ENCODE measurements around the gene BBC3. TPM values are rescaled to one million over a fixed set of nuclear protein-coding genes. Genes with fewer than 3 reads are reported as not detected.

BBC3 gene
- polyA plus RNA-seq, 4 donors, result 1.7 to 3.7 (median 2.6) TPM

DNA sequence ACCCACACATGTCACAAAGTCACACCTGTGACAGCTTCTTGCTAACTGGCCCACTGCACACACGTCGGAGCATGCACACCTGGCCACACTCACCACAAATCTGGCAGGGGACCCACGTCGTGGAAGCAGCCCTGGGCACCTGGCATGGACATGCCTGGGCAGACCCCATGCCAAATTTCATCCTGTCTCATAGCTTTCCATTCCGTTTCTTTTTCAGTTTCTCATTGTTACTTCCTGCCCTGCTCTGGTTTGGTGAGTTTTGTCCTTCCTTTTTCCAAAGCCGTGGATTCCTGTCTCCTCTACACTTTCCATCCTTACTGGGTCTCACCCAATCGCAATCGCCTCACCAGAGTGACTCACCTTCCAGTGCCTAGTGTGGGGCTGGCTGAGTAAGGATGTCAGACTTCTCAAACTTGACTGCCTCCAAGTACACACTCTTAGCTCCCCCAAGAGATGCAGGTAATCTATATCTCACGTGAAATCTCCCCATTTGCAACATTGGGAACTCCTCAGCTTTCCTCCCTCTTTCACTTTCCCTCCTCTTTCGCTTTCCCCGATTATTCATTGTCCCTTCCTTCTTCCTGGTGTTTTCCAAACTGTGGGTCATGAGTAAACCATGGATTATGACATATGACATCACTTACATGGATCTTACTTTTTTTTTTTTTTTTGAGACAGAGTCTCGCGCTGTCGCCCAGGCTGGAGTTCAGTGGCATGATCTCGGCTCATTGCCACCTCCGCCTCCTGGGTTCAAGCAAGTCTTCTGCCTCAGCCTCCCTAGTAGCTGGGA lies 1.6 kb upstream of the BBC3 start:
- no peak for DNase-seq (ENCODE audit: low read depth in 4 of 4, low spot score in 3 of 4)

DNA sequence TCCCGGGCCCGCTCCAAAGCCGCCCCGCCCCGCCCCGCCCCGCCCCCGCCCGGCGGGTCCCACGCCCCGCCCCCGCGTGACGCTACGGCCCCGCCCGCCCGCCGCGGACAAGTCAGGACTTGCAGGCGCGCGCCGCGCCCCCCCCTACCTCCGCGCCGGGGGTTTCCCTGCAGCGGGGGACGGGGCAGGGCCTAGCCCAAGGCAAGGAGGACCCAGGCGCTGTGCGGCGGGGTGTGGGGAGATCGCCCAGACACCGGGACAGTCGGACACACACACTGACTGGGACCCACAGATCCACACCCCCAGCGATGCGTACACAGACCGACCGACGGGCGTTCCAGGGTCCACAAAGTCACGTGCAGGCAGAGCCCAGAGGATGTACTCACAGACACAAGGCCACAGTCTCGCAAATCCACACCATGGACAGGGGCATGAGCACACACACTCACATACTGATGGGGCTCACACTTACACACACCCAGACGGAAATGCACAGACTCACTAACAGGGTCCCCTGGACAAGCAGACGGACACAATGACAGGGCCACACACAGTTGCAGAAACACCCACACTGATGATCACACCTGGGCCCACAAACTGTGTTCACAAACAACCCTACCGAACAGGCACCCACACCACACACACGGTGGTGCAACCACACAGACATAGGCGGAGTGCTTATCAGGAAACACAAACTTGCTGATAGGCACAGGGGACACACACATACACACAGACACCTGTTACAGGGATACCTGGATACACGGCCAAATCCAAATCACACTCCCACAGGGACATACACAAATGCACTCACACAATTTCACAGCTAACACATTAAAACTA lies 436 bp upstream of the BBC3 start:
- no peak for DNase-seq (ENCODE audit: low read depth in 4 of 4, low spot score in 3 of 4)

DNA sequence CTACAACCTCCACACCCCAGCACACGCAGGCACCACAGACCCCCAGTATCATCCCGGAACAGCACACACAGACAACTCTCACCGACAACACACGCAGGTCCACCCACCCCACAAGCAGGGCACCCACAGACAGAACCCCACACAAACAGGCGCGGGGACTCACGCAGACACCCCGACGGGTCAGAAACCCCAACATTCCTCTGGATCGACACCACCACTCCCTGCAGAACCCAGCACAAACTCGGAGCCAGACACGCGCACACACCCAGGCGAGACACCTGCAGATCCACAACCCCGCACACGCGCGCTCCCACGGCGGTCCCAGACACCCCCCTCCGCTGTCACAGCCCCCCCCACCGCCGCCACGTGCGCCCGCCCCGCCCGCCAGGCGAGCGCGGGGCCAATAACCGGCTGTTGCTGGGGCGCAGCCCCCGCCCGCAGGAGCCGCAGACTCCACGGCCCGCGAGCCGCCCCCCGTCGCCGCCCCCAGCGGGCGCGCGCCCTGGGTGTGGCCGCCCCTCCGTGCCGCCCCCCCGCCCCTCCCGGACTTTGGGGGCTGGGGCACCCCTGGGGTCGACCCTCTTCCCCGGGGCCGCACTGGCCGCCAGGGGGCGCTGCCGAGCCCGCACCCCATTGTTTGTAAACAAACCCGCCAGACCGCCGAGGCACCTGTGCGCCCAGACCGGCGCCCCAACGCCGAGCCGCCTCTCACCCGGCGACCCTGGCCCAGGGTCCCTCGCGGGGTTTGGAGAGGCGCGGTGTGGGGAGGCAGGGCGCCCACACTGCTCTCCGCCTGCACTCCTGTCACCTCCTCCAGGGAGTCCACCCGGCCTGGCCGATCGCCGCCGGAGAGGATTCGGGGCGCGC lies 712 bp downstream of the BBC3 start:
- DNase-seq (ENCODE audit: low read depth in 4 of 4, low spot score in 3 of 4), result no peak

DNA sequence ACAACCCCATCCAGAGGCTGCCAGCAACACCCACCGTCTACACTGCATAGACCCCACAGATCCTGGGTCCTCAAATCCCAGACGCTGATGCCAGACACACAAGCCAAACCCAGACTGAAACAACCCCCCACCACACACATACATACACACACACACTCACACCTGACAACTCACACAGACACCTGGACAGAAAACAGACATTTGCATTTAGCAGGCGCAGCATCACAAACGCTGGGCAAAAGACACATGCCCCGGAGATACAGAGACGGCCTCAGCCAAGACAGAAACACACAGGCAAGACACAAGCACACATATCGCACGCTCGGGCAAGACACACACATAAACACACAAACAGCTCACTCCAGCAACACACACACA lies 1.3 kb downstream of the BBC3 start:
- DNase-seq (ENCODE audit: low read depth in 4 of 4, low spot score in 3 of 4), result no peak

DNA sequence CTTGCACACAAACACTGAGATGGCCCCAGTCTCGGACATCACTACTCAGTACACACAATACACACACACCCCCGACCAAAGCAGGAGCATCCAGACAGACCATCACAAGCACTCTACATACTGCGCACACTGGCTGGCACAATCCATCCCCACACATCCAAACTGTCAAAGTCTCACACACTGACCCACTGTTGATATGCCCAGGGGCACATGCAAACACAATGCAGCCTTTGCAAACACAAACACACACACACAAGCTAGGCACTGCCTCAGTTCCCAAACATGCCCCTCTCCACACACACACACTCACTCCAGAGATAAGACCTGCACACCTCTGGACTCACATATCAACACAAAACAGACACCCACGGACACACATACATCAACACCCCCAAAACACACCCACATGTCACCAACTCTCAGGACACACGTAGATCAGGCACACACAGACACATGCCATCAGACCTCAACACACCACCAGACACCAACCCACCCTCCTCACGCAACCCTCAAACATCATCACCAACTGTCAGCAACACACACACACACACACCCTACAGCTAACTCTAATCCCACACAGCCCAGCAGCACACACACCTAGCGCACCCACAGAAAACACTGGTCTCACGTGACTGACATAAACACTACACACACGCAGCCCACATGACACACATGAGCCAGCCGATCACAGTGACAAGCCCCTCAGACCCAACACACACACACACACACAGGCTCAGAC lies 1.9 kb downstream of the BBC3 start:
- DNase-seq (ENCODE audit: low read depth in 4 of 4, low spot score in 3 of 4), result no peak

DNA sequence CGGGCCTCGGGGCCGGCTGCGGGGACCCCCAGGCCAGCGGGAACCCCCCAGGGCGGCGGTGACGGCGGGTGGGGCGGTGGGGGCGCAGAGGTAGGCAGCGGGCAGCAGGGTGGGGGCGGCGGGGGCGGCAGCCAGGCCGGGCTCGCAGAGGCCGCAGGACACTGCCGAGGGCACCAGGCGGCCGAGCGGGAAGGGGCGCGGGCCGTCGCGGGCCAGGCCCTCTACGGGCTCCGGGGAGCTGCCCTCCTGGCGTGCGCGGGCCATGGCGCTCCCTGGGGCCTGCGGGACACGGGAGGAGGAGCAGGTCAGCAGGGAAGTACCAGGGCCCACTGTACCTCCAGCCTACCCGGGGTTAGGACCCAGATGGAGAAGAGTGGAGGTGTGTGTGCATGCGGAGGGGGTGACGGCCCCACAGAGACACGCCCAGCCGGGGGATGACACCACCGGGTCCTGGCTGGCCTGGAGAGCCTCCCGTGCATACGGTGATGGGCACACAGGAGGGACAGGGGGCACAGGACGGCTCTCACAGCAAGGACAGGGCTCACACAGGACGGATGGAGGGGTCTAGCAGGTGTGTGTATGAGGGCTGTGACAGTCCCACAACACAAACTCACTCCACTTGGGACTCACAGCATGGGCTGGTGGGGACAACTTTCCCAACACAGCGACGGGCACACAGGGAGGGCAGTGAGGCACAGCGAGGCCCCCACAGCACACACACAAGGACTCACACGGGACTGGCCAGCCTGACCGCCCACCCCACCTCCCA lies 2.6 kb downstream of the BBC3 start:
- no peak for DNase-seq (ENCODE audit: low read depth in 4 of 4, low spot score in 3 of 4)

DNA sequence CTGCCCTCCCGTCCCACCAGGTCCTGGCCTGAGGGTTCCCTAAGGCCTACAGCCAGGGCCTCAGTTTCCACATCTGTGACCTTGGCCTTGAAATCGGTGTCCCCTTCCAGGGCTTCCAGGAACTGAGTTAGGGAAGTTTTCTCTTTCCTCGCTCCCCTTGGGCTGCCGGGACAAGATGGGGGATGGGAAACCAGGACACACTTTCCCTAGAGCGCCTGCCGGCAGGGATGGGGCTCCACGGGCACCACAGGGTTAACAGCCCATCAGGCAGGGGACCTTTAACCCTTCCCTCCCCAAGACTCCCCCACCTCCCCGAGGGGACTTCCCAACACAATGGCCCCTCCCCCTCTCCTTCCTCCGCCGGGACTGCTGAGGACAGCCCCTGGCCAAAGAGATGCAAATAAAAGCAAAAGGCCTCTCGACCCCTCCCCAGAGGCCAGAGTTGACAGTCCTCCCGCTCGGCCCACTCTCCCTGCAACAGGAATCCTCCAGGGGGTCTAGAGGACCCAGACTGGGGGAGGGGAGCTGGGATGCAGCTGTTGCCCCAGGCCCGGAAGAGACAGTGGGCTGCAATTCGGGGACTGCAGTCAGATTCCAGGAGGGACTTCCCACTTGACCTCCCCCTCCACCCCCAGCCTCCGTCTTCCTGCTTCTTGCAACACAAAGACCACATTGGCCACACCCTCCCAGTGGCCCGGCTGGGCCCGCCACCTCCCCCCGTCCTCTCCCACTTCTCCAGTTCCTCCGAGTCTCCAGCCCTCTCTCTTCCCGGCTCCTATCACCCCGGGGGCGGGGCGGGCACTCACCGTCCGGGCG lies 3.4 kb downstream of the BBC3 start:
- no peak for DNase-seq (ENCODE audit: low read depth in 4 of 4, low spot score in 3 of 4)

DNA sequence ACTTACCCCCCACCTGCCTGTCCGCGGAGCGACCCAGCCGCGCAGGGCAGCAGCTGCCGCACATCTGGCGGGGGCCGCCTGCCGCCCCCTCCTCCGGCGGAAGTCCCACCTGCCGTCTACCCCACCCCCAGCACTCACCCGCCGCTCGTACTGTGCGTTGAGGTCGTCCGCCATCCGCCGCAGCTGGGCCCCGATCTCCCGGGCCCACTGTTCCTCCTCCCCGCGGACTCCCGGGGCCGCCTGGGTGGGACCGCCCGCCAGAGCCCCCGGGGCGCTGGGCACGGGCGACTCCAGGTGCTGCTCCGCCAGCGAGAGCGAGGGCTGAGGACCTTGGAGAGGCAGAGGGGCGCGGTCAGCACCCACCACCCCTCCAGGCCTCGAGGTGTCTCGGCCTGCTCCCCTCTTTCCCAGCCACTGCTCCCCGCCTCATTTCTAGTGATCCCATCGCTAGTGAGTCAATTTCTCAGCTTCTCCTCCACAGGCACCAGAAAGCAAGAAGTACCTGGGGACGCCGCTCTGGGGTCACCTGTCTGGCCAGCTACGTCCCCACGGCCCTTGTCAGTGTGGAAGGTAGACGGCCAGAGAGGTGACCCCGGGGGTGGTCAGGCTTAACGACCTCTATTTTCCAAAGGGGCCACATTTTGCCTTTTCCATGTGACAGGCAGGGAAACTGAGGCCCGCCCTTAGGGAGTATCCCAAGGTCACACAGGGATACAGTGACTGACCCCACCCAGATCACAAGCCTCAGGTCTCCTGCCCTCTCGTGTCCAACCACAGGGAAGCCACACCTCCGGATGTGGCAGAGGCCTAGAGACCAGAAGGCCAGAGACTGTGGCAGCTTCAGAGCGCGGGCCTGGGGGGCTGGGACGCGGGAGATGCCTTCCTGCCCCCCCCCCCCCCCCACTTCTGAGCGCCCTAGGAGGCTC lies 4.3 kb downstream of the BBC3 start:
- DNase-seq (ENCODE audit: low read depth in 4 of 4, low spot score in 3 of 4), result no peak

DNA sequence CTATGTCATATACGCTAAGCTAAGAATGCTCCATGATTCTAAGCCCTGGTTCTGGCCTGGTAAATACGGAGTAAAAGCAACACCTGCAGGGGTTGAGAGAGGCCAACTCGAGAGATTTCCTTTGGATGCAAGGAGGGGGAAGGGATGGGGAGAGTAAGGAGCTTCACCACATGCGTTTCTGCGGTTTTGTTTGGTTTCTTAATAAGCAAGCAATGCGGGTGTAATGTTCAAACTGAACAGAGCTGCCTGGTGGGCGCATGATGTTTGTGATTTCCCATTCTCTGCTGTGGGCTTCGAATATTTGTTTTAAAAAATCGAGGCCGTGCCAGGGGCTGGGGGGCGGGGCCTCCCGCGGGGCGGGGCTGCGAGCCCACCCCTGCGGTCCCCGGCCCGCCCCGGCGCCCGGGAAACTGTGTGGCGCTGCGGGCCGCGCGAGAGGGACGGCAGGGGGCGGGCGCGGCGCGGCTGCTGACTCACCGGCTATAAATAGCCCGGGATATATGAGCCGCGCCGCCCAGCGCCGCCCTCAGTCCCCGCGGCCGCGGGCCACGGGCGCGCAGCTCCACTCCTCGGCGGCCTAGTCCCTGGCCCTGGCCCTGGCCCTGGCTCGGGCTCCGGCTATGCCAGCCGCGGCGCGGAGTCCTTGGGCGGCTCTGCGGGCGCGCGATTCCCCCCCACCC lies 5.1 kb downstream of the BBC3 start:
- peak in 3 of 4 donors; percentile 82 to 83 (median 83) for DNase-seq (ENCODE audit: low read depth in 4 of 4, low spot score in 3 of 4)

DNA sequence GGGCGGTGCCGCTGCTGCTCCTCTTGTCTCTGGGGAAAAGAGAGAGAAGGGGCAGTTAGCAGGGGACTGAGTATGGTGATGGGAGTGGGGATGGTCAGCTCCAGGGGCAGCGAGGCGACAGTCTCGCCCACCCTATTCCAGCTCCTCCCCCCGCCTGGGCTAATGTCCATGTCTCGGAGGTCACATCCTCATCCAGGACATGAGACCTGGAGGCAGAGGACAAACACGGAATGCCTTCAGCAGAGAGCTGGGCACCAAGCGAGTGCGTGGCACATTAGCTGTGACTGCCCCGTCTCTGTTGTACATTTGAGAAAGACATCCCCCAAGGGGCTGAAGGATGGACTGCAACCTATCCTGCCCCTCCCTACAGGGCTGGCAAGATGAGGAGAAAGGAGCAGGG lies 9.1 kb downstream of the BBC3 start:
- DNase-seq (ENCODE audit: low read depth in 4 of 4, low spot score in 3 of 4), result no peak

DNA sequence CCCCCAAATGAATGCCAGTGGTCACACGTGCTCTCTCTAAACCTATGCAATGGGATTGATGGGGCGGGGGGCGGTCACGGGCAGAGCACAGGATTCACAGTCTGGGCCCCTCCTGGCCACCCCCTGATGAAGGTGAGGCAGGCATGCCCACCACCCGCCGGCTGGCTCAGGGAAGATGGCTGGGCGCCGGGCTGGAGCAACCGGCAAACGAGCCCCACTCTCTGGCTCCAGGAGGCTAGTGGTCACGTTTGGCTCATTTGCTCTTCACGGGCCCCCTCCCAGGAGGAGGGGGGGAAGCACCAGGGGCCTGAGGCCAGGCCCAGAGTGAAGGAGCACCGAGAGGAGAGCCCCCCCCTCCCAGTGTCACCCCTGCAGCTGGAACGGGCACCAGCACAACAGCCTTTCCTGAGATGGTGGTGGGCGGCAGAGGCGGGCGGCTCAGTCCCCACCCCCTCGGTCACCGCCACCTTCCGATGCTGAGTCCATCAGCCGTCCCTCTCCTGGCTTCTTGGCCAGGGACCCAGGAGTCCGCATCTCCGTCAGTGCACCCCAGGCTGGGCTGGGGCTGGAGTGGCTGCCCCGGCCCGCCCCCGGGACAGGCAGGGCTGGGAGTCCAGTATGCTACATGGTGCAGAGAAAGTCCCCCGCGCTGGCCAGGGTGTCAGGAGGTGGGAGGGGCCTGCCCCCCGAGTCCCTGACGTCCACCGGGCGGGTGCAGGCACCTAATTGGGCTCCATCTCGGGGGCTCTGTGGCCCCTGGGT lies 9.7 kb downstream of the BBC3 start:
- no peak for DNase-seq (ENCODE audit: low read depth in 4 of 4, low spot score in 3 of 4)

DNA sequence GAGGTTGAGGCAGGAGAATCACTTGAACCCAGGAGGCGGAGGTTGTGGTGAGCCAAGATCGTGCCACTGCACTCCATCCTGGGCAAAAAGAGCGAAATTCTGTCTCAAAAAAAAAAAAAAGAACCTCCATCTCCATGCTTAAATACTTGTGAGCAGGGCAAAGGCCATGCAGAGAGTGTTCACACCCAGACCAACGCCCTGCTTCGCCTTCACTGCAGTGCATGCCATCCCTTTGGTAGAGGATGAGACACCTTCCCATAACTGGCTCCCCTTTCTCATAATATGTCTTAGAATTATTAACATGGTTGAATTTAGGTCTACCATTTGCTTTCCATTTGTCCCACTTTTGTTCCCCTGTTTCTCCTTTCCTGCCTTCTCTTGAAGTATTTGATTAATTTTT lies 15.4 kb downstream of the BBC3 start:
- no peak for DNase-seq (ENCODE audit: low read depth in 4 of 4, low spot score in 3 of 4)

DNA sequence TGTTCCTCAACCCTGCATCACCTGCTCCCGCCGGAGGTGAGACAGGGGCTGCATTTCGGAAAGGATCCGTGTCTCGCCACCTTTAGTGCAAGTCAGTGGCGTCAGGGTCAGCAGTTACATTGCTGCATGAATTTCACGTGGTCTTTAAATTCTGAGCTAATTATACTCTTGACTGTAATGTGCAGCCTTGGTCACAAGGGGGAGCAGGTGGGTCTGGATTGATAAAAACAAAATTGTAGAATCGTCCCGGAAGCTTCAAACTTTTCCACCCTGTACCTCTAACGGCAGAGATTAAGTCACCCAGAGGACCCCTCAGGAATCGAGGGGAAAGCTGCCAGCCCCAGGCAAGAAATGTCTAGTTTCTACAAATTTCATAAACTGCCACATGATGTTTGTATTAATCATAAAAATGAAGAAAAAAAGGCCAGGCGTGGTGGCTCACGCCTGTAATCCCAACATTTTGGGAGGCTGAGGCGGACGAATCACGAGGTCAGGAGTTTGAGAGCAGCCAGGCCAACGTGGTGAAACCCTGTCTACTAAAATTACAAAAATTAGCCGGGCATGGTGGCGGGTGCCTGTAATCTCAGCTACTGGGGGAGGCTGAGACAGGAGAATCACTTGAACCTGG lies 20.2 kb downstream of the BBC3 start:
- DNase-seq (ENCODE audit: low read depth in 4 of 4, low spot score in 3 of 4), result no peak

DNA sequence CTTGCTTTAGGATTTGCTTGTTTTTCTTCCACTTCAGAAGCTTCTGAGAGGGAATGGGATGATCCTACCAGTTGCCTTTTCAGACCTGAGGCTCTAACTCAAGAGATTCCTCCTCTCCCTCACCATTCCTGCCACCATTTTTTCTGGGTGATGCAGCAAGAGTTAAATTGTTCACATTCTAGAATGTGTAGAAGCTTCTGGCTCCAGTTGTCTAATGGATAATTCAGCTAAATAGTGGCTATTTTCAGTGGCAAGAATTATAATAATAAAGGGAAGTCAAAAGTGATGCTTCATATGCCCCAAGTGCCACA lies 20.9 kb downstream of the BBC3 start:
- DNase-seq (ENCODE audit: low read depth in 4 of 4, low spot score in 3 of 4), result no peak

DNA sequence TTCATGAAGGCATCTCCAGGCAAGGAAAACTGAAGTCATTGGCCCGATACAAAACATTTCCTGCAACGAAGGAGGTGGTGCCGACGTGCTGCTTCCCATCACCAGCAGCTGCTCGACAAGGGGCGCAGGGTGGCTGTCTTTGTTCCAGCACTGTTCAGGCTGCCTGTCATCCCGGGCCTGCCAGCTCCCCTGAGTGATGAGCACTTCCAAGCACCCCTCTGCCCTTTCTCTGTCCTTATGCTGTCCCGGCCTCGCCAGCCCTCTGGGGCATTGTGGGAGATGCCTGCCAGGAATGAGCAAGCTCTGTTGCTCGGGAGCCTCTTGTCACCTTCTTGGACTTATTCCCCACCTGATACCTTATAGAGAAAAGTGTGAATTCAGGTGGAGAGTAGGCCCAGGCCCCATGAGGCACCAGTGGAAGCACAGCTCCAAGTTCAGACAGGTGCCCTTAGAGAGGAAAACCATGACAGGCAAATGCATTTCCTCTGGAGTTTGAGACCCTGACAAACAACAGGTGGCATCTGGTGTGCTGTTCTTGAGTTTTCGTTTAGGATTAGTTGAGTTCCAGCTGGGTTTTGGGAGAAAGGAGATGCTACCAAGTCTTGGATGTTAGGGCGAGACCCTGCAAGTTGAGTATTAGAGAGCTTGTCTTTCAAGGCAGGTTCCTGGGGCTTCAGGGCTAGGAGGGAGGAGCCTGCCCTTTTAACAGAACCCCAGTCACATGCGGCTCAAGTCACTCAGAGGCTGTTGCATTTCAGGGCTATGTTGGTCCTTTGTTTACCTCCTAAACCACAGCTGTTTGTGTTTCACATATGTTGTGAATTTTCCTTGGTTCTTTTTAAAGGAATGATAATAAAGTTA lies 21.4 kb downstream of the BBC3 start:
- DNase-seq (ENCODE audit: low read depth in 4 of 4, low spot score in 3 of 4), result no peak
